Activated CD8-positive, alpha-beta T cell treated with anti-CD3 and anti-CD28 coated beads for 36 hours (primary cell): ENCODE results near the gene FAM13B. TPM values are rescaled to one million over a fixed set of nuclear protein-coding genes. Genes with fewer than 3 reads are reported as not detected.
"Not testable (repeated sequence)": the region's sequence is repeated elsewhere in the genome, so short reads cannot be mapped to it uniquely, and the experiment has no call there.

ENCODE experiments used
- ATAC-seq: fragments of 200-7000 bp; cut with Tn5 transposase; one replicate; pipeline ENCODE4 v1.10.0; 2021; ENCODE audit warnings: mild to moderate bottlenecking, moderate library complexity
- CTCF ChIA-PET: fragments of 350-600 bp; sonication (Branson Sonifier 250); formaldehyde crosslinking; loops from one replicate; lab custom pipeline; 2021; ENCODE audit warnings: antibody characterized with exemption; lab: Charles Lee
- POLR2A ChIA-PET: fragments of 350-600 bp; sonication (Branson Sonifier 250); formaldehyde crosslinking; loops from one replicate; lab custom pipeline; 2021; ENCODE audit warnings: antibody characterized with exemption; lab: Charles Lee
- DNase-seq: peaks from one replicate; pipeline ENCODE4 v3.0.0-alpha.2; 2020
- H3K27ac Mint-ChIP-seq: one replicate; pipeline ENCODE4 v1.8.0; 2021; ENCODE audit warnings: mild to moderate bottlenecking, mixed read lengths
- H3K27me3 Mint-ChIP-seq: one replicate; pipeline ENCODE4 v1.8.0; 2021; ENCODE audit warnings: mixed read lengths
- H3K36me3 Mint-ChIP-seq: one replicate; pipeline ENCODE4 v1.8.0; 2021; ENCODE audit warnings: low read depth, mixed read lengths
- H3K4me1 Mint-ChIP-seq: one replicate; pipeline ENCODE4 v1.8.0; 2021; ENCODE audit warnings: low read depth, mixed read lengths
- H3K4me3 Mint-ChIP-seq: one replicate; pipeline ENCODE4 v1.8.0; 2021; ENCODE audit warnings: mild to moderate bottlenecking, moderate library complexity, mixed read lengths
- H3K9me3 Mint-ChIP-seq: one replicate; pipeline ENCODE4 v1.8.0; 2021; ENCODE audit warnings: mixed read lengths
- intact Hi-C: fragments of 100-400 bp; cut with micrococcal nuclease; formaldehyde crosslinking; loops from one replicate; pipeline ENCODE4 v1.10.0; 2022
- total RNA-seq, 2 experiments: library from RNA; stranded (reverse); gene quantifications; one replicate each; pipeline ENCODE4 v1.2.3, GENCODE V29; 2021
- TF ChIP-seq, protein P1 (sequence below): fragments of 200-600 bp; IDR thresholded peaks from one replicate; pipeline ENCODE4 v1.8.0; 2022; ENCODE audit warnings: antibody characterized with exemption, mild to moderate bottlenecking

FAM13B gene
- total RNA-seq, 2 experiments from 2014 or later: 14.8 to 17.5 TPM

- CTCF ChIA-PET: interaction anchor here (1.7 to 5.2 kb wide), 3 partner anchors 14 to 276 kb away, joined by 6 to 24 read pairs (median 13); no protein-coding TSS in a partner anchor
- DNase-seq: no peak
- intact Hi-C loops: no loop called here
- no peak overlapping the region for H3K4me3 Mint-ChIP-seq
- H3K36me3 Mint-ChIP-seq: no peaks in the 10 kb centered on the region
- TF ChIP-seq, protein P1, sequence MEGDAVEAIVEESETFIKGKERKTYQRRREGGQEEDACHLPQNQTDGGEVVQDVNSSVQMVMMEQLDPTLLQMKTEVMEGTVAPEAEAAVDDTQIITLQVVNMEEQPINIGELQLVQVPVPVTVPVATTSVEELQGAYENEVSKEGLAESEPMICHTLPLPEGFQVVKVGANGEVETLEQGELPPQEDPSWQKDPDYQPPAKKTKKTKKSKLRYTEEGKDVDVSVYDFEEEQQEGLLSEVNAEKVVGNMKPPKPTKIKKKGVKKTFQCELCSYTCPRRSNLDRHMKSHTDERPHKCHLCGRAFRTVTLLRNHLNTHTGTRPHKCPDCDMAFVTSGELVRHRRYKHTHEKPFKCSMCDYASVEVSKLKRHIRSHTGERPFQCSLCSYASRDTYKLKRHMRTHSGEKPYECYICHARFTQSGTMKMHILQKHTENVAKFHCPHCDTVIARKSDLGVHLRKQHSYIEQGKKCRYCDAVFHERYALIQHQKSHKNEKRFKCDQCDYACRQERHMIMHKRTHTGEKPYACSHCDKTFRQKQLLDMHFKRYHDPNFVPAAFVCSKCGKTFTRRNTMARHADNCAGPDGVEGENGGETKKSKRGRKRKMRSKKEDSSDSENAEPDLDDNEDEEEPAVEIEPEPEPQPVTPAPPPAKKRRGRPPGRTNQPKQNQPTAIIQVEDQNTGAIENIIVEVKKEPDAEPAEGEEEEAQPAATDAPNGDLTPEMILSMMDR: no peak
- peaks cover 4% of the 10 kb centered on the region for H3K27me3 Mint-ChIP-seq
- peaks cover 2% of the 10 kb centered on the region for H3K4me1 Mint-ChIP-seq
- H3K27ac Mint-ChIP-seq: no peak overlapping the region
- POLR2A ChIA-PET: no interaction called here
- no peaks in the 10 kb centered on the region for H3K9me3 Mint-ChIP-seq
- no peak for ATAC-seq
Observed at GRCh38 chr5:138054847-138055558, 22.1 kb upstream of the FAM13B start.

- TF ChIP-seq, protein P1: no peak
- ChIA-PET CTCF (interaction anchor here (1.6 to 5.2 kb wide), 3 partner anchors 14 to 18 kb away, joined by 10 to 24 read pairs (median 13); no protein-coding TSS in a partner anchor), POLR2A (no interaction called here)
- DNase-seq (no peak), ATAC-seq (no peak)
- Mint-ChIP-seq H3K36me3 (no peaks in the 10 kb centered on the region), H3K27me3 (peaks cover 4% of the 10 kb centered on the region), H3K4me3 (no peak overlapping the region), H3K4me1 (peaks cover 2% of the 10 kb centered on the region), H3K27ac (no peak overlapping the region), H3K9me3 (no peaks in the 10 kb centered on the region)
- intact Hi-C loops: no loop called here
Observed at GRCh38 chr5:138054206-138054605, 21.3 kb upstream of the FAM13B start.

DNA sequence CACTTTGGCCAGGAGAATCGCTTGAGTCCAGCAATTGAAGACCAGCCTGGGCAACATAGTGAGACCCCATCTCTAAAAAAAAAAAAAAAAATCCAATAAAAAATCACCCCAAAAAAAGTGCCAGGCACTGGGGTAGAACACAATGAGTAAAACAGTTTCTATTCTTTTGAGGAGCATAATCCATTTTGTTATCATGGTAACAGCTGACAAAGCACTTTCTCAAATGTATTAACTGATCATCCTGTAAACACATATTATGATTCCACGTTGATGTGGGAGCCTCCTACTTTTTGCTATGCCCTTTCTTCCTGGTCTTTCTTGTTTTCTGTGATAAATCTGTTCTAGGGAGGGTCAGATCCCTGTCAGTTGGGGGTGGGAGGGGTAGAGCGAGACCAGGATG lies 20.7 kb upstream of the FAM13B start:
- TF ChIP-seq, protein P1: no peak
- no peaks in the 10 kb centered on the region for H3K36me3 Mint-ChIP-seq
- no peak overlapping the region for H3K4me3 Mint-ChIP-seq
- ChIA-PET CTCF (interaction anchor here (1.6 to 5.2 kb wide), 2 partner anchors 15 to 17 kb away, joined by 10 to 24 read pairs; no protein-coding TSS in a partner anchor), POLR2A (no interaction called here)
- H3K4me1 Mint-ChIP-seq: peaks cover 2% of the 10 kb centered on the region
- ATAC-seq (no peak), DNase-seq (no peak)
- H3K27me3 Mint-ChIP-seq: peaks cover 4% of the 10 kb centered on the region
- no peaks in the 10 kb centered on the region for H3K9me3 Mint-ChIP-seq
- intact Hi-C loops: no loop called here
- no peak overlapping the region for H3K27ac Mint-ChIP-seq

GRCh38 chr5:138052718-138053117 lies 19.8 kb upstream of the FAM13B start:
- H3K27ac Mint-ChIP-seq, H3K4me3 Mint-ChIP-seq, DNase-seq, H3K4me1 Mint-ChIP-seq, H3K36me3 Mint-ChIP-seq, POLR2A ChIA-PET, H3K27me3 Mint-ChIP-seq, ATAC-seq, H3K9me3 Mint-ChIP-seq, intact Hi-C loops: not testable (repeated sequence)
- CTCF ChIA-PET: interaction anchor here (1.4 to 1.6 kb wide), 2 partner anchors 16 to 17 kb away, joined by 4 to 10 read pairs; no protein-coding TSS in a partner anchor

DNA sequence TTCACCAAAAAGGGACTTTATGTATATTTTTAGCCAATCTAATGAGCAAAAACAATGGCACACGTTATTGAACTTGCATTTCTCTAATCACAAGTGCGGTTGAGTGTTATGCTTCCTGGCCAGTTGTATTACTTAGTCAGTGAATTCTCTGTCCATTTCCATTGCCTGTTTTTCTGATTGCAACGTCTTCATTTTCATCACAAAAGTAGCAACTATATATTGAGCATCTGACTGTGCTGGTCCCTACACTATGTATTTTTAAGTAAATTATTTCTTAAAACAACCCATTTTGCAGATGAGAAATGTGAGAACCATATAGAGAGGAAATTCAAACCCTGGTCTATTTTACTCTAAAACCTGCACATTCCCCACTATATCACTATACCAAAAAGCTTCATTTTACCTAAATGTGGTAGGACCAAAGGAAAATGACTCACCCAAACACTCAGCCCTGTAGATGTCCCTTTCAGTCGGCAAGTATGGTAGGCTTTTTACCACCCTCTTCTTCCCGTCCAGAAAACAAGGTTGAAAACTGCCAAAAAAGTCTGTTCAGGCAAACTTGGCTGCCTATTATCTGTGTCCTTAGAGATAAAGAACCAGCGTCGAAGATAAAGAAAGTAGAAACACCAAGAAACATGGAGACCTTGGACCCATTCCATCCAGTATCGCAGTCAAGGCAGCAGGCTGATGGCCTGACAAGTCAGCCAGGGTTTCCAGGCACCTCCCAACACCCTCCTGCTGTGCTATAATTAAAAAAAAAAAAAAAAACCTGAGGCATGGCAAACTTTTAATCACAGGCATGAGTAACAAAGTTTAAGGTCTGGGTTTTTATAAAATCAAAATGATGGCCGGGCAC lies 18.8 kb upstream of the FAM13B start:
- H3K9me3 Mint-ChIP-seq: no peaks in the 10 kb centered on the region
- ChIA-PET POLR2A (no interaction called here), CTCF (interaction anchor here (1.4 kb wide), 1 partner anchor 16 kb away, joined by 4 read pairs; no protein-coding TSS in a partner anchor)
- TF ChIP-seq, protein P1: no peak
- ATAC-seq: no peak
- peaks cover 4% of the 10 kb centered on the region for H3K27me3 Mint-ChIP-seq
- H3K4me3 Mint-ChIP-seq: no peak overlapping the region
- no peak for DNase-seq
- intact Hi-C loops: no loop called here
- peaks cover 2% of the 10 kb centered on the region for H3K4me1 Mint-ChIP-seq
- H3K27ac Mint-ChIP-seq: no peak overlapping the region
- no peaks in the 10 kb centered on the region for H3K36me3 Mint-ChIP-seq

GRCh38 chr5:138045283-138045682 lies 12.4 kb upstream of the FAM13B start:
- H3K4me3 Mint-ChIP-seq, DNase-seq, H3K27ac Mint-ChIP-seq, H3K4me1 Mint-ChIP-seq, H3K36me3 Mint-ChIP-seq, H3K9me3 Mint-ChIP-seq, intact Hi-C loops, POLR2A ChIA-PET, H3K27me3 Mint-ChIP-seq, ATAC-seq: not testable (repeated sequence)
- CTCF ChIA-PET: interaction anchor here (2.2 kb wide), 1 partner anchor 9 kb away, joined by 12 read pairs; no protein-coding TSS in a partner anchor
